ENCODE results near the gene ECI1.
A peak's percentile ranks its signal among the peaks of the same experiment; 100 is the strongest.

Gene ECI1

DNA sequence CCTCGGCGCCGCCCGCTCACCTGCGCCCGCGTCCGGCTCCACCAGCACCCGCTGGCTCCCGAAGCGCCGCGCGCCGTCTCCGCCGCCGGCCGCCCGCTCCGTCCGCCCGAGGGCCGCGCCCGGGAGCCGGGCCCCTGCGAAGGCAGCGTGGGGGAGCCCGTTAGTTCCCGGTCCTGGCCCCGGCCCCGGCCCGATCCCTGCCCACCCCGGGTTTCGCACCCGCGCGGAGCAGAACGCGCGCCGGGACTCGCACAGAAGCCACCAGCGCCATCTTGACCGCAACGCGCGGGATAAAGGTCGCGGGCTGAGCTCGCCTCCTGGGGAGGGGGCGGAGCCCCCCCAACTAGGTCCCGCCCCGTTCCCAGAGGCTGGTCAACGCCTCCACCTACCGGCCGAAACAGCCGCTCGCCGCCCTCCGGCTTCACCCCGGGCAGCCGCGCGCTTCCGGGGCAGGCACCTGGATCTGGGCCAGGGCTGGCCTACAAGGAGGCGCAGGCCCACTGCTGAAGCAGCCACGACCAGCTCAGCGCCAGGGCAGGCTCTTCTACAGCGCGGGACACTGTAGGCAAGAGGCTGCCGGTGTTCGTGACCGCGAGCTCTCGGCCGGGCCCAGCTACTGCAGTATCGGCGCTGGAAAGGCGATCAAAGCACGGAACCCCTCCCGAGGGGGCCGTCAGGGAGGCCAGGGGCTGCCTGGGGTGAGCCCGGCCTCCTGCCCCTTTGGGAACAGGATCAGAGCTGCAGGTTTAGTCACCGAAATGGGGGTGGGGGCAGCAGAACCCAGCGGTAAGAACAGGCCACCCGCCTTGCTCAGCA is at the start of gene ECI1:
Gene ECI1, minus strand, starts transcription at position 292 of the 816 bp plus-strand sequence. Its CDS starts 21 bp downstream, at position 271.
- peak; percentile 94 for DNase-seq (ENCODE audit: low spot score)

- no peak for DNase-seq (ENCODE audit: low spot score)
These were observed 48.5 kb upstream of the ECI1 start for GRCh38 chr16:2299915-2300192.

DNA sequence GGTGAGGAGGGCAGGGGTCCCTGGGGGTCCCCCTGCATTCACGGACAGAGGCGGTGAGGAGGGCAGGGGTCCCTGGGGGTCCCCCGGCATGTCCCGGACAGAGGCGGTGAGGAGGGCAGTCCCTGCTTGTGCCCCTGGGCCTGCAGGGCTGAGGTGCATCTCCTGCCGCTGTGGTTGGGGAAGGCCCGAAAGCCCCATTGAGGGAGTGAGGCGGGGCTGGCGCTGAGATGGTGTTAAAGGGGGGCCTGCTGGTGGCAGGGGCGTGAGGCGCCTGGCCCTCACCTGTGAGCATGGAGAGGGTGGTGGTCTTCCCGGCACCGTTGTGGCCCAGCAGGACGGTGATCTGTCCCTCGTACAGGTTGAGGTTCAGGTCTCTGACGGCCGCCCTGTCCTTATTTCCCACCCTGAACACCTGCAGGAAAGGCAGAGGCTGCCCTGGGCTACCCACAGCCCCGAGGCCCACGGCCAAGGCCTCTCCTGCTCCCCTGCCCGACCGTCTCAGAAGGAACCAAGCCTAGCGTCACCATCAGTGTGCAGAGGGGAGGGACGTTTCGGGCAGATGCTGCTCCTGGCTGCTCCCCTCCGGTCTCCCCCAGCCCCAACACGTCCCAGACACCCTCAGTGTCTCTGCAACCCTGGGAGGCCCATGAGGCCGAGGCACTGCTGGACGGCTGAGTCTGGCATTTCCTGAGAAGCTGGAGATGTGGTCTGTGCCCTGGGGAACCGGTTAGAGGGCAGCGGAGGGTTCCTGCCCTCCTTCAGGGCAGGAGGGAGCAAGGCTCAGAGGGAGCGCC is 47.9 kb upstream of the ECI1 start:
- DNase-seq (ENCODE audit: low spot score): no peak

DNA sequence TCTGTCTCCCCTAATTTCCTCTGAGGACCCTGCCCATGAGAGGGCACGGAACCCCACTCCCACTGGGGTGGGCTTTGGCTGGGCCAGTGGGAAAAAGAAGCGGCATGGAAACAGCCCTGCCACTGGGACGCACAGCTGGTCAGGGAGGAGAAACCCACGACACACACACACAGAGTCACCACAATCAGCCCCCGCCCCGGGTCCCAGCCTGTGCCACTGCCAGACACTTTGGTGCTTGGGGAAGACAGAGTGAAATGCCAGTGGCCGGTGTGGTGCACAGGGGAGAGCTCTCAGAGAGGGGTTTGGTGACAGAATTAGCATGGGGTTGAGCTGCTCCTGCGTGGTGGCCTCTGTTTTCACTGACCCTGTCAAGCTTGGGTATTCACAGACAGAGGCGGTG is 47.2 kb upstream of the ECI1 start:
- DNase-seq (ENCODE audit: low spot score): no peak

DNA sequence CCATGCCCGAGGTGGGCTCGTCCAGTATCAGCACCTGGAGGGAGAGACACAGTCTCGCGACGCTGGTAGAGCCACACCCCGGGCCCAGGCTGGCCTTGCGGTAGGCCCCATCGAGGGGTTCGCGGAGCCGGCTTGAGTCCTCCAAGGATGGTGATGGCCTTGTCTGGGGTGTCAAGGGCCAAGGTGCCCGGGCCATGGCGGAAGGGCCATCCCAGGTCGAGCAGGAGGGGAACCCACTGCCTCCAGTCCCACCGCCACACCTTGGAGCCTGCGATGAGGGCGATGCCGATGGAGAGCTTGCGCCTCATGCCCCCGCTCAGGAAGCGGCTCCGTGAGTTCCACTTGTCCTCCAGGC is 46.1 kb upstream of the ECI1 start:
- DNase-seq (ENCODE audit: low spot score): no peak

DNA sequence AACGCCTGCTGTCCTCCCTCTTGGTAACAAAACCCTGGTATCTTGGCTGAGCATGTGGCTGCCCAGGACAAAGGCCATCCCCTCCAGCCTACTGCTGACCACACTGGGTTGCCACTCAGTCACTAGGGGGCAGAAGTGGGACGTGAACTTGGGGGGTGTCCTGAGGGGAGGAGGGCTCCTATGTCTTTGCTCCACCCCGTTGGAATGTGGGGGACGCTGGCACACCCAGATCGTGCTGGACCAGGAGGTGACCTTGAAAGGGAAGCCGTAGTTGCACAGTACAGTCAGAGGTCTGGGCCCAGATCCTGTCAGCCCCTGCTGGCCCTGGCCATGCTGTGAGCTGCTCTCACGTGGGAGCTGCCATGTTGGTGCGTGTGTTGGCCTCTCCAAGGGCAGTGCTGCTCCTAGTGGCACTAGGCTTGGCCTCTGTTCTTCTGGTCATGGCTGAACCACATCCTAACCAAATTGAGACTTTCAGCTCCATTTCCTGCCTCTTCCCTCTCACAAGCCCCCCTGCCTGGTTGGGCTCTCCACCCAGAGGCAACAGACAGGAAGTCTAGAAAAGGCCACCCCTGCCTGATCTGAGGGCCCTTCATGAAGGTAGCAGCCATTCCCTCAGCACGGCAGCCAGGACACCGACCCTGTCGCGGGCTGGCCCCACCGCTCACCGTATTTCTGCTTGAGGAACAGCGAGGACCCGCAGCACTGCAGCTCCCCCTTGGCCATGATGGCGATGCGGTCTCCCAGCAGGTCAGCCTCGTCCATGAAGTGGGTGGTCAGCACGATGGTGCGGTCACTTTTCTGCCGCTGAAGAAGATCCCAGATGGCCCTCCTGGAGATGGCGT is 45.5 kb upstream of the ECI1 start:
- no peak for DNase-seq (ENCODE audit: low spot score)

GRCh38 chr16:2295056-2295798 is 43.8 kb upstream of the ECI1 start:
- peak; percentile 81 for DNase-seq (ENCODE audit: low spot score)

DNA sequence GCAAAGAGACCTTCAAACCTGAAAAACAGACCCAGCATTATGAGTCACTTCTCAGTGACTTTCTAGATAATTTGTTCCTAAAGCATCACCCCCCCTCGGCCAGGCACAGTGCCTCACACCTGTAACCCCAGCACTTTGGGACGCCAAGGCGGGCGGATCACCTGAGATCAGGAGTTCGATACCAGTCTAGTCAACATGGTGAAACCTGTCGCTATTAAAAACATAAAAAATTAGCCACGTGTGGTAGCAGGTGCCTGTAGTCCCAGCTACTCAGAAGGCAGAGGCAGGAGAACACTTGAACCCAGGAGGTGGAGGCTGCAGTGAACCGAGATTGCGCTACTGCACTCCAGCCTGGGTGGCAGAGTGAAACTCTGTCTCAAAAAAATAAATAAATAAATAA is 40.8 kb upstream of the ECI1 start:
- DNase-seq (ENCODE audit: low spot score): no peak

- no peak for DNase-seq (ENCODE audit: low spot score)
These were observed 37.9 kb upstream of the ECI1 start for GRCh38 chr16:2289282-2289681.

DNA sequence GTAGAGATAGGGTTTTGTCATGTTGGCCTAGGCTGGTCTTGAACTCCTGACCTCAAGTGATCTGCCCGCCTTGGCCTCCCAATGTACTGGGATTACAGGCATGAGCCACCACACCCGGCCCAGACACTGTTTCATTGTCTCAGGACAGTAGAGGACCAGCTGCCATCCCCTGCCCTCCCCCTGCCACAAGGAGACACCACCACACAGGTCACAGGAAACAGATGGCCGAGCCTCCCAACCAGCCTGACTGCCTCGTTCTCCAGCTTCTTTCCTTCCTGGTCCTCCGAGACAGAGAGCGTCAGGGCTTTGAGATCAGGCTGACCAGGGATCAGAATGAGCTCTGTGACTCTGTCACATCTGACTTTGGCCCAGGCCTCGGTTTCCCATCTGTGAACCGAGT is 37.3 kb upstream of the ECI1 start:
- no peak for DNase-seq (ENCODE audit: low spot score)

DNA sequence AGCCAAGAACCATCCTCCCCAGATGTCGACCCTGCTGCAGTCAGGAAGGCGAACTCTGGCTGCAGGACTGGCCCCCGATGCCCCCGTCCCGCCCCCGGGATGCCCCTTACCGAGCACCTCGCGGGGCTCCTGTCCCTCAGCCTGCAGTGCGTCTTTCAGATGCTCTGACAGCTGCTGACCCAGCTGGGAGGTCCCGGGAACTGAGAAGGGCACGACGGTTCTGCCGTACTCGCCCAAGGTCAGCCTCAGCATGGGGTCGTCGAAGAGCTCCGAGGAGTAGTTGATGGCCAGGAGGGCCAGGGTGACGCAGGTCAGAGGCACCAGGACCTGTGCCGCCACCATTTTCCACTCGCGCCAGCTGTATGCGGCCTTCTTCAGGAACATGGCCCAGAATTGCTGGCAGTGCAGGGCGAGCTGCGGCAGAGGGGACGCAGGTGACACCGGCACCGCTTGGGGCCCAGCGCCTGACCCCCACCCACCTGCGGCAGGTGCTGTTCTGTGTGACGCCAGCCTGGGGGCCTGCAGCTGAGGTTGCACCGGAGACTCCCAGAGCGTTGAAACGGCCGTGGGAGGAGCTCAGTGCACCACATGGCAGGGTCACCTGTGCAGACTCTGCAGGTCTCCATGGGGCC is 36.6 kb upstream of the ECI1 start:
- no peak for DNase-seq (ENCODE audit: low spot score)

GRCh38 chr16:2286550-2286949 is 35.2 kb upstream of the ECI1 start:
- no peak for DNase-seq (ENCODE audit: low spot score)

GRCh38 chr16:2285731-2286191 is 34.4 kb upstream of the ECI1 start:
- no peak for DNase-seq (ENCODE audit: low spot score)

DNA sequence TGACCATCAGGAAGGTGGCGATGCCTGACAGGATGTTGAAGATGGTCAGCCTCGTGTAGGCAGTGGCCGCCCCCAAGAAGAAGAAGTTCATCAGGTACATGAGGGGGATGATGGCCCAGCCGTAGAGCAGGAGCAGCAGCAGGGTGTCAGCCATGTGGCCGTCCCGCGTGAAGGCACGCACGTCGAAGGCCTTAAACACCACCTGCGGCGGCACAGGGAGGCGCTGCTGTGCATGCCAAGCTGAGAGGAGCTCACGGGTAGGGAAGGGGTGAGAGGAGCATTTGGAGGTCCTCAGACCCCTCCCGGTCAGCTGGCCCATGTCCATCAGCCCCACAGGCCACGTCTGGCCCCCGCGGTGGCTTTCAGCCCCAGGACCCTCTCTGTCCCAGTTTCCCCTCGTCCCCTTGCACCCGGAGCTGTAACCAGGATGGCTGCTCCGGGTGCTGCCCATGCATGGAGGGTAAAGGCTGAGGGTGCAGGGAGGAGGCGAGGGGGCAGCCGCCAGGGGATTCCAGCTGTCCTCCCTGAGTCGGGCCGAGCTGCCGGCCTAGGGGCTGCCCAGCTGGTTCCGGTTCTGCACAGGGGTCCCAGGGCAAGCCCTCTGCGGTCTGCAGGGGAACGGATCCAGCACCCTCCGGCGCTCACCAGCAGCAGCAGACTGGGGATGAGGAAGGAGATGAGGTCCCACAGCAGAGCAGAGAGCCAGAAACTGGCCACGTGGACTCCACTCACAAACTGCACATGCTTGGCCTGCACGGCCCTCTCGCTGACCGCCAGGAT is 33.6 kb upstream of the ECI1 start:
- DNase-seq (ENCODE audit: low spot score): no peak

DNA sequence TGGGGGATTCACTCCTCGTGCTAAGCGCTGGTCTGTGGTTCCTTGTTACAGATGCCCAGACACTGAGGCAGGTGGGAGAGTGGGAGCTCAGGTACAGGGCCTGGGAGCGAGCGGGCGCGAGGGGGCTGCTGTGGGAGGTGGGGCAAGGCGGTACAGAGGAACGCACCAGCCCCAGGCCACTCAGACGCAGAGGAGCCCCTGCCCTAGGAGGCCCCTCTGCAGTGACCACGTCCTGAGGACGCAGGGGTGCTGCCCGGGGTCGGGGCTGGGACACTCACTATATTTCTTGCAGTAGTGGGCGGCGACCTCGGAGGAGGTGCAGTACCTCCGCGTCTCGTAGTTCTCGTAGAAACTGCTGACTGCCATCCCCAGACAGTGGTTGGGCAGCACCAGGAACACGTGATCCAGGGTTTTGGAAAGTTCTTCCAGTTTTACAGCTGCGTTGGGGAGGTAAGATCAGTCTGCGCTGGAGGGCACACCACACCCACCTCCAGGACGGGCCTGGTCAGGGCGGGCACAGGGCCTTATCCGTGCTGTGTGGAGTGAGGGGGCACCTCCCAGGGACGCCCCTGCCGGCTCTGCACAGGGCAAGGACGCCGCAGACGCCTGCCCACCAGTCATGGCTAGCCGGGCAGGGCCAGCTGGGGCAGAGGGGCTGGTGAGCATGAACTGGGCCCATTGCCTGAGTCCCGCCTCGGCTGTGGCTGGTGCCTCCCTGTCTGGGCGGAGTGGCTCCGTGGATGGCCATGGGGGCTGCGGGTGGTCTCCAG is 32.8 kb upstream of the ECI1 start:
- DNase-seq (ENCODE audit: low spot score): no peak

DNA sequence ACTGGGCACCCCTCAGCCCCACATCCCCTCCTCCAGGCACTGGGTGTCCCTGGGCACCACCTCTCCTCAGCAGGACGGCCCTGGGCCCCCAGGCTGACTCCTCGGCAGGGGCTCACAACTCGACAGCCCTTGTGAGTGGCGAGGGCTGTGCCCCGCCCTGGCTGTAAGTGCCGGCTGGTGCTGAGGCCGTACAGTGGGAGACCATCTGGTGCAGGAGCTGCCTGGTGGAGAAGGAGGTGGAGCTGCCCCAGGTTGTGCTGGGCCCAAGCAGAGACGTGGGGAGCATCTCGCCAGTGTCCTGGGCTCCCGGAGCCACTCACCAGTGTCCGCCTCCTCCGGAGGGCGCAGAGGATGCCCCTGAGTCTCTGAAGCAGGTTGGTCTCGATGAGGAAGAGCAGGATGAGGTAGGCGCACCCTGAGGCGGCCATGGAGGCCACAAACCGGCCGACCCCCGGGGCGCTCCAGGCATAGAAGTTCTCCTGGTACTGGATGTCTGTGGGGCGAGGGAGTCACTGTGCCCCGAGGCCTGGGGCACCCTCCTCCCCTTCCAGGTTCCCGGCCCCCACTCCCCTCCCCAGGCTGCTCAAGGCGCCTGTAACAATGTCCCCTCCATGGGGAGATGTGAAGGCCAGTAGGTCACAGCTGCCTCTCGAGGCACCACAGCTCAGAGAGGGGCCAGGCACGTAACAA is 31.6 kb upstream of the ECI1 start:
- no peak for DNase-seq (ENCODE audit: low spot score)

- no peak for DNase-seq (ENCODE audit: low spot score)
These were observed 30.9 kb upstream of the ECI1 start for GRCh38 chr16:2282262-2282661.

DNA sequence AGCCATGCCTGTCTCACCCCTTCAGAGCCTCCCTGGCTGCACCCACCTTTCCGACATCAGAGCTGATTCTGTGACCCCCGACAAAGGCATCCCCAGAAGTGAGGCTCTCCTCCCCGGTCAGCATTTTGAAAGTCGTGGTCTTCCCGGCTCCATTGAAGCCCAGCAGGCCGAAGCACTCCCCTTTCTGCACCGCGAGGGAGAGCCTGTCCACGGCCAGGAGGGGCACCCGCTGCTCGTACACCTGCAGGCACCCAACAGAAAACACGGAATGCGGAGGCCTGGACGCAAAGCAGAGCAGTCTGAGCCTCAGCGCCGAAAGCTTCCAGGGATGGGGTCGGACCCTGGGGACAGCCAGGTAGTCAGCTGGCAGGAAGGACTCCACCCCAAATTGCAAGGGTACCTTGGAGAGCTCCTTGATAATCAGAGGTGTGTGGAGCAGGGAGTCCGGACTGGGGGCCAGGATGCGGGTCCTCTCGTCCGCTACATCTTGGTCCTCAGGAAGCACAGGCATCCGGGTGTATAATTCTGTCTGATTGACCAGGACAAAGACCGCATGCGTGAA is 29.7 kb upstream of the ECI1 start:
- no peak for DNase-seq (ENCODE audit: low spot score)

DNA sequence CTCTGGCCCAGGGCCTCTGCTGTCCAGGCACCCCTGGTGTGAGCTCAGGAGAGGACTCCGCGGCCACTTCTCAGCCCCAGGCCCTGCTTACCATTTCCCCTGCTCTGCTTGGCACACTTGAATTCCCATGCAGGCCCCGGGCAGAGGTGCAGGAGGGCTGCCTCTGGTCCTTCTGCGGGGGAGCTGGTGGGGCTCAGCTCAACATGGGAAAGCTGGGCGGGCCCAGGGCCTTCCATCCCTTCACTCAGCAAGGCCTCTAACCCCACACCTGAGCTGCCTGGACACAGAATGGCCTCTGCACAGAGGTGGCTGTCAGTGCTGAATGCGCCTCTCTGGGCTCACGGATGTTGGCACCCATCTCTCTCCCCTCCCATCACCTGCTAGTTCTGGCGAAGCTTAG is 29.1 kb upstream of the ECI1 start:
- DNase-seq (ENCODE audit: low spot score): no peak
